GM19452 (cell line): ENCODE results near the gene CEBPE.

Source experiments
- ATAC-seq: cut with Tn5 transposase; IDR thresholded peaks from one replicate; pipeline ENCODE4 v1.9.1; 2021; ENCODE audit not compliant: unreplicated experiment

Gene CEBPE

DNA sequence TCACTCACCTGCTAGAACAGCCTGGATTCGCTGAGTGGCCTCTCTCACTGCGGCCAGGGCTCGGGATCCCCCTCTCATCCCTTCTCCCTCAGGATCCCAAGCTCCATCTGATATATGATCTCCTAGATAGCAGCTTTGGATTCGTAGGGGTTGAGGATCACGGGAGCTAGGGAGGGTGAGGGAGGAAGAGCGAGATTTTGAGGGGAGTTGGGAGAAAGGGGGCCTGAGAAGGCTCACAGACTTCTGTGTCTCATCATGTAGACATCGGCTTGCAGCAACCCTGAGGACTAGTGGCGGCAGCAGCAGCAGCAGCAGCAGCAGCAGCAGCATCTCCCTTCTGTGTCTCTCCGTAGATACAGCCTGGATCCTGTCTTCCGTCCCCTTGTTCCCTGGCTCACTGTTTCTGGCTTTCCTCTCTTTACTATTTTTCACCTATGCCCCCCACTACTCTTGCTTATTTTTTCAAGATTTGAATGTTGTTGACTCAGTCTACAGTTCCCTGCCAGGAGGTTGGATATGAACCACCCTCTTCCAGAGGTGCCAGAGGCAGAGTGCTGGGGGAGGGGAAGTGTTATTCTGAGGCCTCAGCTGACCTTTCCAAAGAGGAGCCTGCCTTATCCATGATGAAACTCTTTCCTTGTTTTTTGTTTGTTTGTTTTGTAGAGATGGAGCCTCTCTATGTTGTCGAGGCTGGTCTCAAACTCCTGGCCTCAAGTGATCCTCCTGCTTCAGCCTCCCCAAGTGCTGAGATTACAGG lies 14.3 kb downstream of the CEBPE start, which contains the start of gene CIROP:
Gene CIROP (minus strand): TSS at position 399 of the 757 bp plus-strand sequence. CDS start 69 bp downstream, at position 330.
- ATAC-seq = no peak

DNA sequence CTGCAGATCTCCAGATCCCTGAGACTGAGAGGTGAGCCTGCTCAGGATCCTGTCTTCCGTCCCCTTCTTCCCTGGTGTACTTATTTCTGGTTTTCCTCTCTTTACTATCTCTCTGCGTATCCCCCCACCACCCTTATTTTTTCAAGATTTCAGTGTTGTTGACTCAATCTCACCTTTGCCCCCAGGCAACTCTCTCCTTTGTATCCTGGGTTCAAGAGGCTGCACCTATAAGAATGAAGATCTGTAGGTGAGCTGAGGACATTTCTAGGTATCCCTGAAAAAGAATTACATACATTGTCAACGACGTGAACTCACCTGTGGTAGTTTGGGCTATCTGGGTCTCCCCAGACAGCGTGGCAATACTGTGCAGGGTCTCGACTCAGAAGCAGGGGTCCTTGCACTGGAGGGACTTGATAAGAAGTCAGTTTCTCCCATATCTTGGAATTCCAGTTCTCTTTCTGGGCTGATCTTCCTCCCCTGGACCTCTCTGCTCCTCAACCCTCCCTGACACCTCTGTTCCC lies 14.9 kb downstream of the CEBPE start:
- ATAC-seq = no peak

DNA sequence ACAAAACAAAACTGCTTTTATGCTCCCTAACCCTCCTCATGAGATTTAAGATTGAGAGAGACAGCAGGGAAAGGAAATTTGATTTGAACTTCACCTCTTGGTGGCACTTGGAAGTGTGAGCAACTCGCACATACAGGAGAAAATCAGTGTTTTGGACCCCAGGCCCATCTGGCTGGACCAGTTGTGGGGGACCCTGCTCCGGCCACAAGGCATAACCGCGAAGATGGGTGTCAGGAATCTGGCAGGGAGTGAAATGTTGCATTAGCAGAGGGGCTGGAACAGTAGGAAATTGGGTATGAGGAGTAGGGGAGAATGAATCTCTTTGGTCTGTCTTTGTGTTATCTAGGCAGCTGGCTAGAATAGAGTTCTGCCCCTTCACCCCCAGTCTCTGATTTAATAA lies 15.5 kb downstream of the CEBPE start:
- no peak for ATAC-seq

DNA sequence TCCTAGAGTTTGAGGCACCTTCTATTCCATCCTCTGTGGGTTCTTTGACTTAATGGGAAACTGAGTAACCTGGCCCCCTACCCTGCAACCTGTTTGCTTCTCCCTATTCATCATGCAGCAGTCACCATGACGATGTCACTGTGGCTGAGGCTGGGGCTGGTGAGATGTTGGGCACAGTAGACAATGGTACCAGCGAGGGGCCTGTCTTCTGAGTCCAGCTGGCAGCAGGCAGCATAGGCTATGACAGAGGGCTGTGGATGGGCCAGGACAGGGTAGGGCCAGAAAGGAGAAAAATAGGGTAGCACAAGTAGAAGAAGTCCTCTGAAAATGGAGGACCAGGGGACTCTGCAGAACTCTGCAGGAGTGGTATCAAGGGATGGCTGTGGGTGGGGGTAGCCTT lies 16.3 kb downstream of the CEBPE start:
- ATAC-seq = no peak

DNA sequence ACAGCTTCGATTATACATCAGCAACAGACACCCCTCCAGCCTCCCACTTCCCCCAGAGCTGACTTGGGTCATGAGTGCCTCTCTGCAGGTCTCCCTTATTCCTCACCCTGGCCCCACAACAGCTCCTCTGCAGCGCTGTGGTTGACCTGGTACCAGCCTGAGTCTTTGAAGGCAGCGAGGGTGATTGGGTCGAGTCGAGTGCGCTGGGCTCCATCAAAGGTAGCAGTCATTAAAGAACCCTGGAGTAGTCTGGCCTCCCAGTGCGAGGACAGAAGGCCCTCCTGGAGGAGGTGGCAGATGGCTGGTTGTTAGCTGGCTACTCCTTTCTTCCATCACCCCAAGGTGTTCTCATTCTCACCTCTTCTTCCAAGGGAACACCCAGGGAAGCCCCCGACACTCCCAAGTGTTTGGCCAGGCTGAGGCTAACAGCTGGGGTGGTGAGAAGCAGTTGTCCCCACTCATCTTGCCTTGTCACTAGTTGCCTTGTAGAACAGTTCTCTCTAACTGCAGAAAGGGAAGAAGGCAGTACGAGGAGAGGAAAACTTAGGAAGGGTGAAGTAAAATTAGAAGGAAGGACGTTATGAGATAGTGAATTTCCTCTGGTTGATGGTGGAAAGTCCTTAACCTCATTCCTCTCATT lies 16.9 kb downstream of the CEBPE start:
- no peak for ATAC-seq

DNA sequence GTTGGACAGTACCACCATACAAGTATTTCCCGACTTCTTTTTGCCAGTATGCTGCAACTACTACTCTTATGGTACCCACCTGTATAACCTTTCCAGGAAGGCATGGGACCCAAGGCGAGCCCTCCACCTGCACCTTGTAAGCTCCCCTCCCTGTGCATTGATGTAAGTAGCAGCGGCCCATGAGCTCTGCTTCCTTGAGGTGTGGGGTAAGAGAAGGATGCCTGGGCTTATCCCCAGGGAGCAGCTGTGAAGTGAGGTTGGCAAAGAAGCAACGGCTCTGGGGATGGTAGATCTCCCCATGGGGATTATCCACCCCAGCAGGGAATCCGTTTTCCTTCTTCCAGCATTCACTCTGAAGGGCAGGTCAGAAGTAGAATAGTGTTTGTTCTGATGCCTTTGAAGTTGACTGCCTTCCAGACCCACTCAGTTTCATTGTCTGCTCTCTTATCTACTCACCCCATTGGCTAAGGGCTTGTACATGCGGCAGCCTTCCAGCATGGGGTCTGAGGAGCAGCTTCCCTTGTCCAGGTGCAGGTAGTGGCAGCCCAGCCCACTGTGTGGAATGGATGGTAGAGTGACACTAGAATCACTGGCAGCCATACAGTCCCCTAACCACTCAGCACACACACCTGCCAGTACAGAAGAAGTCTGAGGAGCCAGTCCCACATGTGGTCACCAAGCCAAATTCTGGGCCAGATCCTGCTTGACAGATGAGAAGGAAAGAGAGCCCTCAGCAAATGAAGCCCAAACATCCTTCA lies 17.7 kb downstream of the CEBPE start:
- ATAC-seq = no peak

DNA sequence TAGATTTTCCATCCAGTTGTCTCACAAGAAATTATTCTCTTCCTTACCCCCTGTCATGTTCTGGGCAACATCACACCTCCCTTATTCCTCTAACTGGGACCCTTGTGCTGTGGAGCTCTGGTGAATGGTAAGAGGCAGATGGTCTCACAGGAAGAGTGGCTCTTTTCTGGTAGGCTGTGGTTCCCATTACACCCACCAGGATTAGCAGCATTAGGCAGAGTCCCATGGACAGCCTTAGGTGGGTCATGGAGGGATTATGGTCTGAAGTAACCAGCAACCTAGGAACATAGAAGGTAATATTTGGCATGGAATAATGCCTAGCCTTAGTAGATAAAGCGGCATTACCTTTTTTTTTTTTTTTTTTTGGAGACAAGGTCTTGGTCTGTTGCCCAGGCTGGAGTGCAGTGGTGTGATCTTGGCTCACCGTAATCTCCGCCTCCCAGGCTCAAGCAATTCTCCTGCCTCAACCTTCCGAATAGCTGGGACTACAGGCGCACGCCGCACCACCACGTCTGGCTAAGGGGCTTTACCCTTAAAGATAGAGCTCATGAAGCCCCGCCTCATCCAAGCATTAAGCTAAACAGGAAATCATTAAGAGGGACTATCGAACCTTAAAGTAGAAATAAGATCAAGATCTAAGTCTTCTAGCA lies 19.7 kb downstream of the CEBPE start:
- ATAC-seq = no peak

DNA sequence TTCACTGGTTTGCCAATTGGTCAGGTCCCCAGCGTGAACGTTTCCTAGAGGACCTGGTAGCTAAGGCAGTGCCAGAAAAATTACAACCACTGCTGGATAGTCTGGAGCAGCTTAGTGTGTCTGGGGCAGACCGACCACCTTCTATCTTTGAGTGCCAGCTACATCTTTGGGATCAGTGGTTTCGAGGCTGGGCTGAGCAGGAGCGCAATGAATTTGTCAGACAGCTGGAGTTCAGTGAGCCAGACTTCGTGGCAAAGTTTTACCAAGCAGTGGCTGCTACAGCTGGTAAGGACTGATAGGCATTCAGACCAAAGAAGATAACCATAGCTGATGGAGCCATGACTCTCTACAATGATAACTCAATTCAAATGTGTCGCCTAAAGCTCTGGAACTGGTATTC lies 21.3 kb downstream of the CEBPE start:
- no peak for ATAC-seq

DNA sequence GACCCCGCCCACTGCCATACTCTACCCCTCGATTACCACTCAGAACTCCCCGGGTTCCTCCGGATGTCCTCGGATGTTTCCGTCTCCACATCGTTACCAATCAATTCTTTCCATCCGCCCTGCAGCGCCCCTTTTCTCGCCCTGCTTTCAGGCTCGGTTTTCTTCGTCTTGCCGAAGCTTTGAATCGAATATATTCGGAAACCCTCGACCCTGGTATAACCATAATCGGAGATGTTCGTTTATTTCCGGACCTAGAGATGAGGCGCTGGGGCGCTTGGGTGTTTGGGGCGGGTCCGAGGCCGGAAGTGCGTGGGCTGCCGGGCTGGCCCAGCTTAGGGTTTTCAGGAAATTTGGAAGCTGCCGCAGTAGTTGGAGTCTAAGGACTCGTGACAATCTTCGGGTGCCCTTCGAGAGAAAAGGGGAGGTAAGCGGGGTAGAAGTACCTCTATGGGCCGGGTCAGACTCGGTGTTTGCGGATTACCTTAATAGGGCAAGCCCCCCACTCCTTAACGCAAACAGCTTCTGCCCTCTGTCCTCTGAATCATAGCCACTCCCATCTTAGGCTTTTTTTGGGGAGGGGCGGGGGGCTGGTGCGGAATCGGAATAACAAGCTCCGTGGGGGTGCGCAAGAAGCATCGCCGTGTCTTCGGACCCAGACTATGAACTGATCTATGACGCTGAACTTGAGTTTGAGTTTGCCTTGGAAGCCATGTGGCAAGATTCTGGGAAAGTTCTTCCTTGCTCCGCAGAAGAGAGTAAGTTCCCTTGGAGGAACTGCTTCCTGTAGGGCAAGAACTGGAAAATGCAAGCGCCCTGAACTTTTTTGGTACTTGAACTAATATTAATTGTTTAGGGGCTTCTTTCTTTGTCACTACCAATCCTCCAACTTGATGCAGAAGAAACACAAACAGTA lies 23.6 kb downstream of the CEBPE start, which contains the start of gene C14orf119:
Gene C14orf119 (plus strand): TSS at position 310 of the 913 bp plus-strand sequence. CDS start 2,154 bp downstream, outside the sequence.
- peak; percentile 89 for ATAC-seq

DNA sequence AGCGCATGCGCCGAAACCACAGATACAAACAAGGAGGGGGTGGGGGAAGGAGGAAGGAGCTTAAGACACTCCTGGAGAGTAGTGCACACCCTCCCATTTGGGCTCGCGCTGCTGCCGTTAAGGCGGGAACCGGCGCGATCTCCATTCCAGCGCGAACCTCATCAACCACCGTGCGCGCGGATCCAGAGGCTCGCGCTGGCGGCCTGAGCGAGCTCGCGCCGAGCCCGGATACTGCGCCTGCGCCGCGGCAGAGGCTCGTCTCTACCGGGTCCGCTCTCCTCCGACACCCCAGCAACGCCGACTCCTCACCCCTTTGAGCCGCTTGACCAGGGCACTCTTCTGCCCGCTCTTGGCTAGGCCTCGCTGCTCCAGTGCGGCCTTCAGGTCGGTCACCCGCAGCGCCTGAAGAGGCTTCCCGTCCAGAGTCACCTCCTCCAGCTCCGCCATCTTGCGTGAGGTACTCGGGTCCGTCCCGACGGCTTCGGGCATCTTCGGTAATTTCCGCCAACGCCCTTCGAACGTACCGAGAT lies 24.3 kb downstream of the CEBPE start, which contains the start of gene ACIN1:
Gene ACIN1 (minus strand): TSS at position 471 of the 530 bp plus-strand sequence. CDS start 24 bp downstream, at position 447.
- peak; percentile 37 for ATAC-seq

DNA sequence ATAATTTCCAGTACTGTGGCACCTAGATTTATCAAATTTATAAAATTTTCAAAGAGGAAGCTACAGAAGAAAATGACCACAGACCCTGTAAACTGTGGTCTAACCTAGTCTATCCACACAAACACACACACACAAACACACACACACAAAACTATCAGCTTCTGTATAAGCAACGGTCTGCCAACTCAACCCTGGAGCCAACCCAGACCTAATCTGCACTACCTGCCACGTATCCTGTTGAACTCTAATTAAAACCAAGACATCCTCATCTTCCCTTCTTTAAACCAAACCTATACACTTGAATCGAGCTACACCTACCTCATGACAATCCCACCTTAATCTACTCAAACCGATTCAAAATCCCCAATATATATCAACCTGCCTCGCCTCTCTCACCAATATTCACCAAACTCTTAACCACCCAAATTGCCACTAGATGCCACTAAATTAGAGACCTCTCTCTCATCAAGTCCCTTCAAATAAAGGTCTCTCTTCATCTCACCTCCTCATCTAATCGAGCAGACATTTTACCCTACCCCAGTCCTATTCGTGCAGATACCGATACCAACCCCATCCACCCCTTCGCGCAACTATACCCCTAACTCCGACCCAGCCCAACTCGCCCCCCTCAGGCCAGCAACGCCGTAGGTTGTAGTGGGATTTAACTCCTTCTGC lies 24.9 kb downstream of the CEBPE start:
- ATAC-seq = peak; percentile 26

DNA sequence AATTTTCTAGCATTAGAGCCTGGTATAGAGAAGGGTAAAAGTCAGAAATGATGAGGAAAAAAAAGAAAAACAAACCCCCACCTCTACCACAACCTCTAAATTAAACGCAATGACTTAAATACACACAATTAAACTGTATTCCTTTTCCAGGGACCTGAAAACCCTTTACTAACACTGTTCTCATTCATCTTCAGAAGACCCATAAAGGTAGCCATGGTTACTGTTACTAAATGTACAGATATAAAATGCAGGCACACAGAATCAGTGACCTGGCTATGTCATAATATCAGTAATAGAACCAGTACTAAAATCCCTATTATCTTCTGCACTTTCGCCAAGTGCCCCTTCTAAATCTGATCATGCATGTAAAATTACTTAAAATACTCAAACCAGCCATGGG lies 25.5 kb downstream of the CEBPE start:
- no peak for ATAC-seq

DNA sequence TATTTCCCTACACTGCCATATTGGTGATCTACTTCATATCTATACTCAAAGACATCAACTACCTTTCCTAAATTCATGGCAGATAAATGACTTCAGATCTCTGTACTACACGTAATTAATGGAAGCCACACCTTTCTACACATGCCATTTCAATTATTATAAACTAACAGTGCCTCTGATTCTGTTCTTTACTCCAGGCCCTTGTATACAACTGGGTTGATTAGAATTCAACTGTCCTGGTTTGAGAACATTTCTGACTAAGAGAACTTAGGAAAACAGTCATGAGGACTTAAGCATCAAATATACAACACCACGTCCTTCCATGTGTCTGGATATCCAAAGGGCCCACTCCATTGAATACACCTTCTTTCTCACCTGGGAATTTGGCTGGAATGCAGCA lies 26.0 kb downstream of the CEBPE start:
- no peak for ATAC-seq

DNA sequence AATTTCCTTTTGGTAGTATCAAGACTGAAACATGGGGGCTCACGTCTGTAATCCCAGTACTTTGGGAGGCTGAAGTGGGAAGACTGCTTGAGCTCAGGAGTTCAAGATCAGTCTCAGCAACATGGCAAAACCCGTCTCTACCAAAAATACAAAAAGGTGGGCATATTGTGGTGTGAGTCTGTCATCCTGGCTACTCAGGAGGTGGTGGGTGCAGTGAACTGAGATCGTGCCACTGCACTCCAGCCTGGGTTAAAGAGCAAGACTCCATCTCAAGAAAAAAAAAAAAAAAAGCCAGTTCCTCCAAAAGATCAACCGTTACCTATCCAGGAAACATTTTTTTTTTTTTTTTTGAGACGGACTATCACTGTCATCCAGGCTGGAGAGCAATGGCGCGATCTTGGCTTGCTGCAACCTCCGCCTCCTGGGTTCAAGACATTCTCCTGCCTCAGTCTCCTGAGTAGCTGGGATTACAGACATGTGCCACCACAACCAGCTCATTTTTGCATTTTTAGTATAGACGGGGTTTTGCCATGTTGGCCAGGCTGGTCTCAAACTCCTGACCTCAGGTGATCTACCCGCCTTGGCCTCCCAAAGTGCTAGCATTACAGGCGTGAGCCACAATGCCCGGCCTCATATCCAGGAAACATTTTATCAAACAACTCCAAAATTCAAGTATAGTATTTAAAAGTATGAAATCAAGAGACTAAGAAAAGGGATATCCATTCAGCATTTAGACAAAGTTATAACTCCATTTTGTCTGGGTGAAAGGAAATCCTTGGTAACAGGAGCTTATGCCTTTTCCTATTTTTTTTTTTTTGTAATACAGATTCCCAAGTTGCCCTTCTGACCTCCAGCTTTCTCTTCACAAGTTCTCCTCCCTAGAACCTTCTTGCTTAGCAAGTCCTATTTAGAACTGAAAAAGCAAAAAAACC lies 27.5 kb downstream of the CEBPE start:
- ATAC-seq = no peak

DNA sequence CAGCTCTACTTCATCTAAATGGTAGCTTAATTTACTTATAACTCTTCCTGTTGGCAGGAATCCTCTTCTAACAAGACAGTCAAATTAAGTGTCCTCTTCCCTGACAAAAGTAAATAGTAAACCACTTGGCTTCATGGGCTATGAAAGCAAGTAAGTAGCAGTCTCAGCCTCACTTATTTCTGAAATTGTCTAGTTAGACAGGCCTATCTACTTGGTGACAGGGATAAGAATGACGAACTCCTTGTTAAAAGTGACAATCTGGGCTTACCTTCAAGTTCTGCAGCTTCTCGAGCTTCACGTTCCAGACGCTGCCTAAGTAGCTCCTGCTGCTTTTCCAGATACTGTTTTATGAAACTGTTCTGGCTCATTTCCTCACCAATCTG lies 28.8 kb downstream of the CEBPE start:
- ATAC-seq = no peak

DNA sequence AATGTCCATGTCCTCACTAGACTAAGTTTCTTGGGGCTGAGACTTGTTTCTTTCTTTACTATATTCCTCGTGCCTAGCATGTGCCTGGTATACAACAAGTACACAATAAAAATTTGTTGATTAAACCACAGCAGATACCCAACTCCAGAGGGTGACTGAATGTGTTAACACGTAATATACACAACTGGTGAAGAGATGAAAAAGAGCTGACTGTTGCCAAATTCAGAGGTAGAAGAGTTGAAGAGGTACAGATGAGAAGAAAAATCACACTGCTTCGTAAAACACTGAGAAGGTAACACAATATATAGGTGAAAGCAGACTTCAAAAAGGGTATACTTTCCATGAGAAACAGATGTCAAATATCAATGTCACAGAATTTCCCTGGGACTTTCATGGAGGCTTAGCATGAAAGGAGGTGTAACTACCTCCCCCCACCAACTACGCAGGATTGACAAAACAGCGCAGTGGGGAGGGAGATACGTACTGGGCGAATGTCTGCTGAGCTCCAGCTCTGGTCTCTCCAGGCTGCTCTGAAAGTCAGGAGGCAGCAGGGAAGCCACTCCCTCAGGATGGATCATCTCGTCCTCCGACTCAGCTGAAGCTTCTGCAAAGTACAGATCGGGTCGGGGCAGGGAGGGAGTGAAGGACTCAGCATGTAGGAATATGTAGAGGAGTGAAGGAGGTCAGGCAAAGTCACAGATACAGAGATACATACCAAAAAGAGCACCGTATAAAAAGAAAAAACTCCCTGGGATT lies 29.4 kb downstream of the CEBPE start:
- no peak for ATAC-seq

DNA sequence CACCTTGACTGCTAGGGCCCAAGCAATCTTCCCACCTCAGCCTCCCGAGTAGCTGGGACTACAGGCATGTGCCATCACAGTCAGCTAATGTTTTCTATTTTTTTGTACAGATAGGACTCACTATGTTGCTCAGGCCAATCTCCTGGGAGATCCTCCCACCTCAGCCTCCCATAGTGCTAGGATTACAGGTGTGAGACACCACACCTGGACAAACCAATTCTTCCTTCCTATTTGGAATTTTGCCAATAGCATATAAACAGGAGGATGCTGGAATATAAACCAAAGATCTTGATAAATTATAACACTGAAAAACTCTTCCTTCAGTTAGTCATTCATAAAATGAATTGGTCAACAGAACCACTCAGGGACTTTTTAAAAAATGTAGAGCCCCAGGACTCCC lies 32.5 kb downstream of the CEBPE start:
- no peak for ATAC-seq
